ENCODE results near the gene PTPN22. TPM values are rescaled to one million over a fixed set of nuclear protein-coding genes. Genes with fewer than 3 reads are reported as not detected.

Gene PTPN22
- total and polyA plus RNA-seq, 9 of the 15 experiments (the other 6 are each of a cell fraction or from before 2014, with no cell fraction given) = 0.45 to 4.6 (median 1.1) TPM

GRCh38 chr1:113786069-113786468, 85.4 kb downstream of the PTPN22 start (continued):
- TF ChIP-seq, protein P1, sequence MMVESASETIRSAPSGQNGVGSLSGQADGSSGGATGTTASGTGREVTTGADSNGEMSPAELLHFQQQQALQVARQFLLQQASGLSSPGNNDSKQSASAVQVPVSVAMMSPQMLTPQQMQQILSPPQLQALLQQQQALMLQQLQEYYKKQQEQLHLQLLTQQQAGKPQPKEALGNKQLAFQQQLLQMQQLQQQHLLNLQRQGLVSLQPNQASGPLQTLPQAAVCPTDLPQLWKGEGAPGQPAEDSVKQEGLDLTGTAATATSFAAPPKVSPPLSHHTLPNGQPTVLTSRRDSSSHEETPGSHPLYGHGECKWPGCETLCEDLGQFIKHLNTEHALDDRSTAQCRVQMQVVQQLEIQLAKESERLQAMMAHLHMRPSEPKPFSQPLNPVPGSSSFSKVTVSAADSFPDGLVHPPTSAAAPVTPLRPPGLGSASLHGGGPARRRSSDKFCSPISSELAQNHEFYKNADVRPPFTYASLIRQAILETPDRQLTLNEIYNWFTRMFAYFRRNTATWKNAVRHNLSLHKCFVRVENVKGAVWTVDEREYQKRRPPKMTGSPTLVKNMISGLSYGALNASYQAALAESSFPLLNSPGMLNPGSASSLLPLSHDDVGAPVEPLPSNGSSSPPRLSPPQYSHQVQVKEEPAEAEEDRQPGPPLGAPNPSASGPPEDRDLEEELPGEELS (CRISPR knock-in tag; IDR thresholded peaks at IDR 0.05; ENCODE audit: borderline replicate concordance) = no peak
- TF ChIP-seq SIN3A (IDR thresholded peaks at IDR 0.05; ENCODE audit: borderline replicate concordance in 2 of 2, control insufficient read depth in 1 of 2, low read depth in 2 of 2, low read length in 2 of 2) (no peak), ZNF280A (IDR thresholded peaks at IDR 0.05; ENCODE audit: low read depth, partially characterized antibody) (no peak), SP2 (IDR thresholded peaks at IDR 0.05; ENCODE audit: extremely low read depth, low read depth, low read length, poor library complexity, severe bottlenecking) (no peak), GATA2 (CRISPR knock-in tag; IDR thresholded peaks at IDR 0.05) (no peak), U2AF2 (optimal IDR thresholded peaks at IDR 0.05; ENCODE audit: low read depth, low read length) (no peak), CC2D1A (IDR thresholded peaks at IDR 0.05) (no peak), CBX2 (IDR thresholded peaks at IDR 0.05; ENCODE audit: insufficient read depth, low read length, poor library complexity, severe bottlenecking) (no peak), L3MBTL2 (IDR thresholded peaks at IDR 0.05) (no peak), FOXP1 (CRISPR knock-in tag; IDR thresholded peaks at IDR 0.05) (no peak), ZNF143 (CRISPR knock-in tag; IDR thresholded peaks at IDR 0.05) (no peak), NFYB (IDR thresholded peaks at IDR 0.05; ENCODE audit: extremely low read depth, insufficient read length) (peak; percentile 32)

All from K562 (cell line).